ENCODE results near the gene NPTXR. TPM values are rescaled to one million over a fixed set of nuclear protein-coding genes. Genes with fewer than 3 reads are reported as not detected.
A peak's percentile ranks its signal among the peaks of the same experiment; 100 is the strongest.

The NPTXR gene
- polyA plus RNA-seq, 1 experiment: 1.7 TPM

- TF ChIP-seq CTCF (IDR thresholded peaks at IDR 0.05; ENCODE audit: low read depth, low read length): no peak
- DNase-seq (ENCODE audit: low read depth, low spot score): no peak
- ChIA-PET POLR2A (no interaction called here), CTCF (interaction anchor here (1.0 to 2.3 kb wide), 4 partner anchors 13 to 166 kb away, joined by 3 to 7 read pairs (median 4); no protein-coding TSS in a partner anchor)
- no peak overlapping the region for H3K4me3 ChIP-seq (ENCODE audit: low read depth, low read length)
- no peak overlapping the region for H3K27ac ChIP-seq (ENCODE audit: low read depth, low read length)
- H3K9me3 ChIP-seq (ENCODE audit: control insufficient read depth, insufficient read depth, low read length): no peaks in the 10 kb centered on the region
- H3K27me3 ChIP-seq (ENCODE audit: control insufficient read depth, insufficient read depth, low read length): peaks cover 16% of the 10 kb centered on the region
These were observed 6.4 kb downstream of the NPTXR start for GRCh38 chr22:38837414-38837928.

GRCh38 chr22:38835888-38836301, 7.9 kb downstream of the NPTXR start:
- H3K27me3 ChIP-seq (ENCODE audit: control insufficient read depth, insufficient read depth, low read length): peaks cover 8% of the 10 kb centered on the region
- H3K27ac ChIP-seq (ENCODE audit: low read depth, low read length): no peak overlapping the region
- POLR2A ChIA-PET: no interaction called here
- CTCF ChIA-PET: interaction anchor here (0.9 kb wide), 1 partner anchor 67 kb away, joined by 3 read pairs; no protein-coding TSS in a partner anchor
- H3K4me3 ChIP-seq (ENCODE audit: low read depth, low read length): no peak overlapping the region
- 0 out of 2 replicates have a peak, but pooled peaks have one; percentile 11 for TF ChIP-seq CTCF (IDR thresholded peaks at IDR 0.05; ENCODE audit: low read depth, low read length)
- H3K9me3 ChIP-seq (ENCODE audit: control insufficient read depth, insufficient read depth, low read length): peaks cover 7% of the 10 kb centered on the region
- DNase-seq (ENCODE audit: low read depth, low spot score): peak; percentile 10

- CTCF ChIA-PET: interaction anchor here (1.1 kb wide), 1 partner anchor 10 kb away, joined by 3 read pairs; no protein-coding TSS in a partner anchor
- TF ChIP-seq CTCF (IDR thresholded peaks at IDR 0.05; ENCODE audit: low read depth, low read length): no peak
- DNase-seq (ENCODE audit: low read depth, low spot score): no peak
- no peak overlapping the region for H3K27ac ChIP-seq (ENCODE audit: low read depth, low read length)
- peaks cover 10% of the 10 kb centered on the region for H3K9me3 ChIP-seq (ENCODE audit: control insufficient read depth, insufficient read depth, low read length)
- H3K27me3 ChIP-seq (ENCODE audit: control insufficient read depth, insufficient read depth, low read length): peaks cover 2% of the 10 kb centered on the region
- H3K4me3 ChIP-seq (ENCODE audit: low read depth, low read length): no peak overlapping the region
- POLR2A ChIA-PET: no interaction called here
These were observed 8.8 kb downstream of the NPTXR start for GRCh38 chr22:38834991-38835390.

- Histone ChIP-seq H3K4me3 (ENCODE audit: low read depth, low read length) (no peak overlapping the region), H3K27me3 (ENCODE audit: control insufficient read depth, insufficient read depth, low read length) (peaks cover 2% of the 10 kb centered on the region), H3K27ac (ENCODE audit: low read depth, low read length) (no peak overlapping the region), H3K9me3 (ENCODE audit: control insufficient read depth, insufficient read depth, low read length) (peaks cover 10% of the 10 kb centered on the region)
- DNase-seq (ENCODE audit: low read depth, low spot score): no peak
- CTCF ChIA-PET: interaction anchor here (1.0 to 1.1 kb wide), 2 partner anchors 10 to 36 kb away, joined by 3 read pairs; no protein-coding TSS in a partner anchor
- no peak for TF ChIP-seq CTCF (IDR thresholded peaks at IDR 0.05; ENCODE audit: low read depth, low read length)
- POLR2A ChIA-PET: no interaction called here
These were observed 9.4 kb downstream of the NPTXR start for GRCh38 chr22:38834215-38834953.

- ChIA-PET POLR2A (no interaction called here), CTCF (interaction anchor here (0.6 kb wide), 1 partner anchor 139 kb away, joined by 6 read pairs; no protein-coding TSS in a partner anchor)
- H3K27me3 ChIP-seq (ENCODE audit: control insufficient read depth, insufficient read depth, low read length): peaks cover 3% of the 10 kb centered on the region
- H3K27ac ChIP-seq (ENCODE audit: low read depth, low read length): no peak overlapping the region
- DNase-seq (ENCODE audit: low read depth, low spot score): no peak
- H3K9me3 ChIP-seq (ENCODE audit: control insufficient read depth, insufficient read depth, low read length): peaks cover 14% of the 10 kb centered on the region
- TF ChIP-seq CTCF (IDR thresholded peaks at IDR 0.05; ENCODE audit: low read depth, low read length): no peak
- no peak overlapping the region for H3K4me3 ChIP-seq (ENCODE audit: low read depth, low read length)
These were observed 10.8 kb downstream of the NPTXR start for GRCh38 chr22:38833061-38833460.
